H1 (cell line): Measurements from ENCODE around the gene NDUFS7. TPM values are rescaled to one million over a fixed set of nuclear protein-coding genes. Genes with fewer than 3 reads are reported as not detected.

Experiments used
- CTCF ChIA-PET: fragments of 300-600 bp; sonication (Branson Sonifier 250); formaldehyde crosslinking; loops from one replicate; lab custom pipeline; 2021; ENCODE audit not compliant: partially characterized antibody; lab: Charles Lee
- POLR2A ChIA-PET: fragments of 300-600 bp; sonication (Branson Sonifier 250); formaldehyde crosslinking; loops from one replicate; lab custom pipeline; 2021; ENCODE audit warnings: inconsistent platforms; ENCODE audit not compliant: partially characterized antibody; lab: Charles Lee
- DNase-seq, 2 experiments: peaks; one replicate each; pipeline versions ENCODE4 v3.0.0 to v3.0.0-alpha.2; 2010 to 2022; ENCODE audit warnings: low spot score in 2 of 2, low read depth in 1 of 2, mixed read lengths in 1 of 2
- FAIRE-seq: peaks from 2 replicates; lab custom pipeline; 2011; peaks lifted over from hg19 to GRCh38; lab: Jason Lieb, UNC
- H2AFZ ChIP-seq: 2 replicates; pipeline ENCODE4 v1.8.1; 2012; ENCODE audit warnings: low read length, inconsistent platforms
- H2AK5ac ChIP-seq: 2 replicates; pipeline ENCODE4 v1.6.1; 2013; ENCODE audit warnings: low read depth, low read length
- H2BK120ac ChIP-seq: replicated peaks from 2 replicates; pipeline ENCODE3; 2013; ENCODE audit warnings: low read depth, low read length, inconsistent platforms
- H2BK12ac ChIP-seq: 2 replicates; pipeline ENCODE4 v1.6.1; 2013; ENCODE audit warnings: low read depth, low read length
- H2BK15ac ChIP-seq: 2 replicates; pipeline ENCODE4 v1.6.1; 2013; ENCODE audit warnings: low read length
- H2BK20ac ChIP-seq: 2 replicates; pipeline ENCODE4 v1.6.1; 2013; ENCODE audit warnings: low read length
- H2BK5ac ChIP-seq: 2 replicates; pipeline ENCODE4 v1.6.1; 2013; ENCODE audit warnings: low read depth, low read length
- H3K14ac ChIP-seq: 2 replicates; pipeline ENCODE4 v1.6.1; 2013; ENCODE audit warnings: inconsistent platforms; ENCODE audit not compliant: insufficient read length
- H3K18ac ChIP-seq: 2 replicates; pipeline ENCODE4 v1.6.1; 2013; ENCODE audit warnings: low read length; ENCODE audit errors: extremely low read depth
- H3K23ac ChIP-seq: 2 replicates; pipeline ENCODE4 v1.6.1; 2013; ENCODE audit warnings: inconsistent platforms; ENCODE audit not compliant: insufficient read length
- H3K23me2 ChIP-seq: 2 replicates; pipeline ENCODE4 v1.6.1; 2013; ENCODE audit warnings: low read depth, low read length
- H3K27ac ChIP-seq: 2 replicates; pipeline ENCODE4 v1.6.1; 2011; ENCODE audit warnings: low read depth, low read length, inconsistent platforms
- H3K27me3 ChIP-seq, 4 experiments: replicated peaks in 1 of 4; 1 replicate in 1 of 4; 2 replicates in 3 of 4; pipeline versions ENCODE4 v1.6.1 to v1.8.1; 2011 to 2013; ENCODE audit warnings: low read length in 3 of 4, mild to moderate bottlenecking in 3 of 4, inconsistent platforms in 2 of 4, mixed read lengths in 2 of 4, moderate library complexity in 1 of 4; ENCODE audit not compliant: control insufficient read depth in 3 of 4, insufficient read depth in 3 of 4; ENCODE audit errors: extremely low read depth in 1 of 4
- H3K36me3 ChIP-seq, 4 experiments: 2 replicates each; pipeline versions ENCODE4 v1.6.1 to v1.8.1; 2011 to 2013; ENCODE audit warnings: mild to moderate bottlenecking in 4 of 4, low read length in 3 of 4, moderate library complexity in 2 of 4, control low read depth in 1 of 4, inconsistent platforms in 1 of 4; ENCODE audit not compliant: insufficient read depth in 4 of 4, control insufficient read depth in 2 of 4
- H3K4ac ChIP-seq: replicated peaks from 2 replicates; pipeline ENCODE3; 2013; ENCODE audit warnings: low read length, low read depth, mixed read lengths, inconsistent platforms; ENCODE audit not compliant: insufficient read length
- H3K4me1 ChIP-seq, 4 experiments: replicated peaks in 1 of 4; 1 replicate in 1 of 4; 2 replicates in 3 of 4; pipeline versions ENCODE4 v1.6.1 to v1.8.1; 2011 to 2013; ENCODE audit warnings: low read length in 3 of 4, inconsistent platforms in 2 of 4, mixed read lengths in 1 of 4; ENCODE audit not compliant: insufficient read depth in 4 of 4, control insufficient read depth in 3 of 4
- H3K4me2 ChIP-seq, 2 experiments: 2 replicates each; pipeline versions ENCODE4 v1.6.1 to v1.8.1; 2011 to 2013; ENCODE audit warnings: low read depth in 2 of 2, low read length in 2 of 2, control low read depth in 1 of 2, inconsistent platforms in 1 of 2, mild to moderate bottlenecking in 1 of 2; ENCODE audit not compliant: insufficient read depth in 1 of 2
- H3K4me3 ChIP-seq, 4 experiments: fragments of 200-600, 300-600 bp in 1 of 4; sonication (generic), shearing (Covaris generic), sonication (Bioruptor Twin) in 1 of 4; 2 replicates each; pipeline versions ENCODE4 v1.5.1 to v1.8.1; 2011 to 2016; ENCODE audit warnings: low read length in 4 of 4, low read depth in 3 of 4, control low read depth in 2 of 4, inconsistent platforms in 2 of 4, mild to moderate bottlenecking in 2 of 4, mixed read lengths in 1 of 4, moderate library complexity in 1 of 4; ENCODE audit not compliant: insufficient read depth in 2 of 4; ENCODE audit errors: extremely low read depth in 1 of 4
- H3K56ac ChIP-seq: replicated peaks from 2 replicates; pipeline ENCODE3; 2013; ENCODE audit warnings: low read depth, mild to moderate bottlenecking, mixed read lengths, low read length, inconsistent platforms; ENCODE audit not compliant: insufficient read length
- H3K79me1 ChIP-seq: 2 replicates; pipeline ENCODE4 v1.6.1; 2013; ENCODE audit warnings: low read depth, low read length, control low read depth
- H3K79me2 ChIP-seq, 2 experiments: 2 replicates each; pipeline versions ENCODE4 v1.6.1 to v1.8.1; 2012 to 2013; ENCODE audit warnings: low read length in 2 of 2, mild to moderate bottlenecking in 2 of 2, inconsistent platforms in 1 of 2; ENCODE audit not compliant: insufficient read depth in 2 of 2, control insufficient read depth in 1 of 2
- H3K9ac ChIP-seq, 4 experiments: replicated peaks in 1 of 4; 1 replicate in 1 of 4; 2 replicates in 3 of 4; pipeline versions ENCODE4 v1.6.1 to v1.8.1; 2011 to 2013; ENCODE audit warnings: low read depth in 3 of 4, low read length in 3 of 4, control low read depth in 2 of 4, mild to moderate bottlenecking in 2 of 4, moderate library complexity in 2 of 4, inconsistent platforms in 1 of 4; ENCODE audit errors: extremely low read depth in 1 of 4
- H3K9me3 ChIP-seq, 2 experiments: 2 replicates each; pipeline versions ENCODE4 v1.6.1 to v1.8.1; 2012 to 2013; ENCODE audit warnings: mild to moderate bottlenecking in 2 of 2, moderate library complexity in 2 of 2, control low read depth in 1 of 2, inconsistent platforms in 1 of 2, low read depth in 1 of 2, low read length in 1 of 2, mixed read lengths in 1 of 2; ENCODE audit not compliant: insufficient read depth in 2 of 2
- H4K20me1 ChIP-seq, 2 experiments: replicated peaks in 1 of 2; 2 replicates each; pipeline versions ENCODE3 to v1.8.1; 2011 to 2013; ENCODE audit warnings: inconsistent platforms in 2 of 2, low read length in 2 of 2, mild to moderate bottlenecking in 1 of 2; ENCODE audit not compliant: insufficient read depth in 2 of 2, control insufficient read depth in 1 of 2
- H4K5ac ChIP-seq: 2 replicates; pipeline ENCODE4 v1.6.1; 2013; ENCODE audit warnings: low read length, low read depth, mixed read lengths, inconsistent platforms; ENCODE audit not compliant: insufficient read length
- H4K8ac ChIP-seq: 2 replicates; pipeline ENCODE4 v1.8.0; 2013; ENCODE audit warnings: mild to moderate bottlenecking, moderate library complexity, low read length, inconsistent platforms; ENCODE audit not compliant: insufficient read depth; ENCODE audit errors: extremely low read depth
- H4K91ac ChIP-seq: replicated peaks from 2 replicates; pipeline ENCODE3; 2013; ENCODE audit warnings: low read length, mixed read lengths, inconsistent platforms; ENCODE audit not compliant: insufficient read length
- BCL11A ChIP-seq, 2 experiments: IDR thresholded peaks; one replicate each; pipeline ENCODE4 v1.6.1; 2011; ENCODE audit warnings: low read depth in 2 of 2, low read length in 2 of 2, mild to moderate bottlenecking in 2 of 2
- CHD2 ChIP-seq: IDR thresholded peaks from 2 replicates; pipeline ENCODE4 v1.6.1; 2012; ENCODE audit warnings: low read length, improper control_type of control experiment
- EP300 ChIP-seq, 2 experiments: IDR thresholded peaks; 1 replicate in 1 of 2; 2 replicates in 1 of 2; pipeline ENCODE4 v1.6.1; 2011 to 2012; ENCODE audit warnings: low read depth in 2 of 2, low read length in 2 of 2, mild to moderate bottlenecking in 2 of 2, borderline replicate concordance in 1 of 2, inconsistent platforms in 1 of 2, moderate library complexity in 1 of 2
- MAFK ChIP-seq: IDR thresholded peaks from 2 replicates; pipeline ENCODE4 v1.6.1; 2012; ENCODE audit warnings: low read depth, mild to moderate bottlenecking, improper control_type of control experiment, low read length
- NRF1 ChIP-seq: IDR thresholded peaks from 2 replicates; pipeline ENCODE4 v1.6.1; 2011; ENCODE audit warnings: mild to moderate bottlenecking, low read depth, low read length, improper control_type of control experiment
- POLR2A ChIP-seq, 2 experiments: IDR thresholded peaks; 1 replicate in 1 of 2; 2 replicates in 1 of 2; pipeline ENCODE4 v1.6.1; 2011; ENCODE audit warnings: low read depth in 2 of 2, low read length in 2 of 2, mild to moderate bottlenecking in 2 of 2; ENCODE audit errors: control extremely low read depth in 1 of 2
- RNF2 ChIP-seq: fragments of 200-900, 300-1000 bp; sonication (generic); IDR thresholded peaks from 2 replicates; pipeline ENCODE4 v1.7.1; 2016; ENCODE audit warnings: borderline replicate concordance, low read depth, mild to moderate bottlenecking, antibody characterized with exemption, low read length; ENCODE audit not compliant: poor library complexity, severe bottlenecking; ENCODE audit errors: missing control alignments
- RXRA ChIP-seq: IDR thresholded peaks from 2 replicates; pipeline ENCODE4 v1.6.1; 2011; ENCODE audit warnings: low read depth, mild to moderate bottlenecking, low read length, moderate library complexity; ENCODE audit not compliant: insufficient read depth
- SAP30 ChIP-seq: fragments of 300-600 bp; sonication (generic); IDR thresholded peaks from 2 replicates; pipeline ENCODE4 v1.7.1; 2012; ENCODE audit warnings: low read length, moderate library complexity, mild to moderate bottlenecking, inconsistent platforms; ENCODE audit not compliant: insufficient read depth, insufficient replicate concordance
- SIX5 ChIP-seq: IDR thresholded peaks from 2 replicates; pipeline ENCODE4 v1.6.1; 2011; ENCODE audit warnings: mild to moderate bottlenecking, low read depth, low read length
- ZNF274 ChIP-seq: IDR thresholded peaks from 2 replicates; pipeline ENCODE4 v1.7.0; 2012; ENCODE audit warnings: low read length, borderline replicate concordance; ENCODE audit errors: extremely low read depth
- WGBS, 2 experiments: shearing (Covaris generic) in 1 of 2; methylation state at CpG; one replicate each; pipeline versions ENCODE4 v1.1.6 to v1.1.7; 2013 to 2015; ENCODE audit warnings: low lambda C conversion rate in 2 of 2, mixed read lengths in 2 of 2, inconsistent platforms in 1 of 2, low coverage in 1 of 2, missing lambda C conversion rate in 1 of 2; ENCODE audit not compliant: insufficient replicate concordance in 2 of 2, insufficient coverage in 1 of 2, insufficient read length in 1 of 2; ENCODE audit errors: extremely low coverage in 1 of 2, missing lambda C conversion rate in 1 of 2; 5-methylcytosine and 5-hydroxymethylcytosine counted together
- polyA plus RNA-seq, 7 experiments: library from polyadenylated mRNA; depleted of rRNA in 3 of 7; stranded (reverse) in 5 of 7; unstranded in 2 of 7; fragments of >200 nt in 5 of 7; fragments of 200-250 nt in 2 of 7; gene quantifications; 1 replicate in 5 of 7; 2 replicates in 1 of 7; 4 replicates in 1 of 7; pipeline versions ENCODE4 v1.2.1 to v1.2.3, GENCODE V29; 2011 to 2013; ENCODE audit warnings: missing spikeins in 2 of 7, mixed read lengths in 2 of 7
- total RNA-seq: library from RNA; stranded (reverse); fragmentation: NEBNext Ultra II Directional; extraction: Animal tissue kit (Norgen Biotek cat#: 25700); gene quantifications from 2 replicates; pipeline ENCODE4 v1.2.1, GENCODE V29; 2021
- TF ChIP-seq, protein P1 (sequence below): IDR thresholded peaks from 2 replicates; pipeline ENCODE4 v1.6.1; 2011; ENCODE audit warnings: low read length, improper control_type of control experiment

NDUFS7 gene
- total and polyA plus RNA-seq, 2 of the 8 experiments (the other 6 are each of a cell fraction or from before 2014, with no cell fraction given): 78.1 to 309 TPM

DNA sequence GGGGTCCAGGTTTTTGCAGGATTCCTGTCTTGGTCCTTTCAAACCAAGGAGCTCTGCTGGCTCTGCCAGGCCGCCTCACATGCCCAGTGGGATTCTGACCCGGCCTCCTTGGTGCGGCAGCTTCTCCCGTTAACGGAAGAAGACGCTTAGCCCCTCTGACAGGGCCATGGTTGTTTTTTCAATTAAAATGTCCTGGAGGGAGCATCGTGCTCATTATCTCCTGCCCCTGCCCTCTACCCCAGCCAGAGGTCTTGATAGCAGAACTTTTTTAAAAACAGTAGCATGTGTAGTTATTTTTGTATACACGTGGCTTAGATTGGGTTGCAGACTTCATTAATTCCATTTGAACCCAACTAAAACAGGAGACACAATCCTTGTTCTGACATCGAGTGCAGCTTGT lies 43.0 kb downstream of the NDUFS7 start:
- ChIA-PET POLR2A (interaction anchor here (0.7 to 1.9 kb wide), 8 partner anchors 9 to 26 kb away, joined by 3 to 9 read pairs (median 4); no protein-coding TSS in a partner anchor), CTCF (interaction anchor here (1.0 to 1.5 kb wide), 2 partner anchors 10 to 24 kb away, joined by 3 to 8 read pairs; no protein-coding TSS in a partner anchor)
- Histone ChIP-seq H4K91ac (no peak overlapping the region), H3K23me2 (no peaks in the 10 kb centered on the region), H3K27ac (no peak overlapping the region), H4K5ac (no peak overlapping the region), H2BK5ac (no peak overlapping the region), H3K79me2 (peaks cover 0 to 43% of the 10 kb centered on the region in 2 experiments; a peak in 3 of 4 replicates), H2BK20ac (no peak overlapping the region), H3K79me1 (peaks cover 11% of the 10 kb centered on the region), H4K20me1 (peaks cover 33 to 47% of the 10 kb centered on the region in 2 experiments), H3K4me3 (no peak overlapping the region), H3K14ac (no peak overlapping the region), H3K27me3 (no peaks in the 10 kb centered on the region), H3K9ac (no peak overlapping the region), H3K23ac (no peak overlapping the region), H3K4ac (no peak overlapping the region), H3K4me1 (peaks cover 0 to 3% (median 0%) of the 10 kb centered on the region in 4 experiments; a peak in 1 of 7 replicates), H3K18ac (no peak overlapping the region), H2BK12ac (no peak overlapping the region), H3K4me2 (no peak overlapping the region), H2BK120ac (no peak overlapping the region), H3K9me3 (no peaks in the 10 kb centered on the region), H3K56ac (no peak overlapping the region), H3K36me3 (peaks cover 30 to 78% (median 65%) of the 10 kb centered on the region in 4 experiments), H2AFZ (no peak overlapping the region), H4K8ac (no peak overlapping the region), H2BK15ac (no peak overlapping the region), H2AK5ac (no peak overlapping the region)
- FAIRE-seq (no peak), DNase-seq (no peak)
- 91% methylated on average over 9 of the region's 9 CpGs; no CpG with 5 or more reads in 1 of the 2 experiments for WGBS, 2 experiments
- TF ChIP-seq CHD2: no peak
- TF ChIP-seq RNF2: no peak
- no peak for TF ChIP-seq BCL11A (IDR thresholded peaks at IDR 0.05; ENCODE audit: low read depth in 2 of 2, low read length in 2 of 2)
- TF ChIP-seq, protein P1, sequence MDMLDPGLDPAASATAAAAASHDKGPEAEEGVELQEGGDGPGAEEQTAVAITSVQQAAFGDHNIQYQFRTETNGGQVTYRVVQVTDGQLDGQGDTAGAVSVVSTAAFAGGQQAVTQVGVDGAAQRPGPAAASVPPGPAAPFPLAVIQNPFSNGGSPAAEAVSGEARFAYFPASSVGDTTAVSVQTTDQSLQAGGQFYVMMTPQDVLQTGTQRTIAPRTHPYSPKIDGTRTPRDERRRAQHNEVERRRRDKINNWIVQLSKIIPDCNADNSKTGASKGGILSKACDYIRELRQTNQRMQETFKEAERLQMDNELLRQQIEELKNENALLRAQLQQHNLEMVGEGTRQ: no peak
- TF ChIP-seq MAFK: no peak
- no peak for TF ChIP-seq ZNF274
- TF ChIP-seq SIX5: no peak
- no peak for TF ChIP-seq RXRA
- TF ChIP-seq SAP30: no peak
- no peak for TF ChIP-seq NRF1
- TF ChIP-seq POLR2A (IDR thresholded peaks at IDR 0.05; ENCODE audit: control extremely low read depth in 1 of 2, low read depth in 2 of 2, low read length in 2 of 2): no peak
- TF ChIP-seq EP300 (IDR thresholded peaks at IDR 0.05; ENCODE audit: borderline replicate concordance in 1 of 2, low read depth in 2 of 2, low read length in 2 of 2): no peak
